GM23248 (cell line): ENCODE data around the gene OR4C15.

ENCODE experiments used
- EZH2 ChIP-seq: fragments of 200-600 bp; sonication (generic); IDR thresholded peaks from 2 replicates; pipeline ENCODE4 v1.6.1; 2018; ENCODE audit warnings: antibody characterized with exemption, mild to moderate bottlenecking; ENCODE audit not compliant: insufficient read depth, poor library complexity, severe bottlenecking
- EZH2phosphoT487 ChIP-seq: fragments of 200-600 bp; sonication (generic); IDR thresholded peaks from 2 replicates; pipeline ENCODE4 v1.6.1; 2018; ENCODE audit warnings: antibody characterized with exemption, moderate library complexity, mild to moderate bottlenecking, low read depth; ENCODE audit not compliant: insufficient read depth

DNA sequence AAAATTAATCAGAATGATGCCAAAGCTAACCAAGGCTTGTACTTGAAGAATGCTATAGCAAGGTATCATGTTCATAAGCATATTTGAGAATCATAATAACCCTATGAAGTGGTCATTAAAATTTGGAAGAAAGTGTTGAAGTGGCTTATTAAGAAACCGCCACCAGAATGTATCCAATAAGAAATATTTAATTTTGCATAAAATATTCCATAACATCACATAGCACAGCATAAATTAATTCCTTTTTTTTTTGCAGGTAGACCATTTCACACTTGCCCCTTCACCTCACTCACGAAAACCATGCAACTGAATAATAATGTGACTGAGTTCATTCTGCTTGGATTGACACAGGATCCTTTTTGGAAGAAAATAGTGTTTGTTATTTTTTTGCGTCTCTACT is 17.6 kb downstream of the OR4C15 start, which contains the start of gene OR4C16:
- TF ChIP-seq EZH2phosphoT487 (no peak), EZH2 (no peak)
